GM21825 (cell line): ENCODE measurements around the gene PPIH.
"Not testable (repeated sequence)": the region's sequence is repeated elsewhere in the genome, so short reads cannot be mapped to it uniquely, and the experiment has no call there.

ENCODE experiments used
- ATAC-seq: cut with Tn5 transposase; IDR thresholded peaks from one replicate; pipeline ENCODE4 v1.9.1; 2021; ENCODE audit warnings: mild to moderate bottlenecking, moderate library complexity; ENCODE audit not compliant: unreplicated experiment

Gene PPIH

DNA sequence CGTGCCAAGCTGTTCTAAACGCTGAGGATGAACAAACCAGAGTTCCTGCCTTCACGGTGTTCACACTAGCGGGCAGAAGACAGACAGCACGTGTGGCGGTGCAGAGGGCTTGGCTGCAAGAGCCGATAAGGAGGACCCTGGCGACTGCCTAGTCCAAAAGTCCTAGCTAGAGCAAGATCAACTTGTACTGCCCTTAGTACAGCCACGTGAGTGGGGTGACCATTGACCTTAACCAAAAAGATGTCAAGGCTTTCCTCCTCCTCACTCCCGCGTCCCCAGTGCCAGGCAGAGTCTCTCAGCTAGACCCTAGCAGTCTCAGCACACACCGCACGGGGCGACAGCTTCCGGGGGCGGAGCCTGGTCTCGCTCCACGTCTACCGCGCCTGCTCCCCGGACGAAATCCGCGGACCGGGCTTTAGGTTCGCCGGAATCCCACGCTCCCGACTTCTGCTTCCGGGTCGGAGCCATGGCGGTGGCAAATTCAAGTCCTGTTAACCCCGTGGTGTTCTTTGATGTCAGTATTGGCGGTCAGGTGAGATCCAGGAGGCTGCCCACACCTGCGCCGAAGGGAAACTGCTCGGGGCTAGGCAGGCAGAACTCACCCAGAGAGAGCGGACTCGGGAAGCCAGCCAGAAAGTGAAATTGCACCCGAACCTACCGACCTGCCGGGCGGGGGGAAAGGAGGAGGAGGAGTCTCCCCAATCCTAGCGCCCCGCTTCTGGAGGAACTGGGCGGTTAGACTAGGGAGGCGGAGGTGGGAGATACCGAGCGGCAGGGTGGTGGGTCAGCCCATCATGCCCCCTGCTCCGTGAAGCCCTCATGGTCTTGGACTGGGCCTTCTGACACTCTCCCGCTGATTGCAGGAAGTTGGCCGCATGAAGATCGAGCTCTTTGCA lies at the start of gene PPIH:
Gene PPIH (plus strand): TSS at position 443 of the 896 bp plus-strand sequence. CDS start 24 bp downstream, at position 467.
- peak; percentile 93 for ATAC-seq

DNA sequence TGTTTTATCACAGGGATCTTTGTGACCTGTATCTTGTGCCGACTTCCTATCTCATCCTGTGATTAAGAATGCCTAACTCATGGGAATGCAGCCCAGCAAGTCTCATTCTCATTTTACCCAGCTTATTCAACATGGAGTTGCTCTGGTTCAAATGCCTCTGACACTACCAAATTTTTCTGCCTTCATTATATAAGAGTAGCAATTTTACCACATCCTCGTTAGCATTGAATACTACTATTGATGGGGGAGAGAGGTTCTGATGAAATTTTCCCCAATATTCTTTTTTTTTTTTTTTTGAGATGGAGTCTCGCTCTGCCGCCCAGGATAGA lies 44.5 kb upstream of the PPIH start:
- ATAC-seq = no peak

DNA sequence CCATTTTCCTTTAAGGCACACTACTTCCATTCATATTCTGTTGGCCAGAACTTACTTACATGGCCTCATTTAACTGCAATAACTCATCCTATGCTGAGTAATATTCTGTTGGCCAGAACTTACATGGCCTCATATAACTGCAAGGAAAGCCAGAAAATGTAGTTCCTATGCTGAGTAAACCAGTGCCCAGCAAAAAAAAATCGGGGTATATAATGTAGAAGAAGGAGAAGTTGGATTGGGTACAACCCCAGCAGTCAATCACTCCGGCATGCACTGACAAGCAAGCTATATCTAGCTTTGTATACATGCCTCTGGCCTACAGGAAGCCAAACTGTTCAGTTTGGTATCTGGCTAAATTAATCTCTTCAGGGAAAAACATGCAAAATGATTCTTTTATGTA lies 39.4 kb upstream of the PPIH start:
- ATAC-seq = no peak

DNA sequence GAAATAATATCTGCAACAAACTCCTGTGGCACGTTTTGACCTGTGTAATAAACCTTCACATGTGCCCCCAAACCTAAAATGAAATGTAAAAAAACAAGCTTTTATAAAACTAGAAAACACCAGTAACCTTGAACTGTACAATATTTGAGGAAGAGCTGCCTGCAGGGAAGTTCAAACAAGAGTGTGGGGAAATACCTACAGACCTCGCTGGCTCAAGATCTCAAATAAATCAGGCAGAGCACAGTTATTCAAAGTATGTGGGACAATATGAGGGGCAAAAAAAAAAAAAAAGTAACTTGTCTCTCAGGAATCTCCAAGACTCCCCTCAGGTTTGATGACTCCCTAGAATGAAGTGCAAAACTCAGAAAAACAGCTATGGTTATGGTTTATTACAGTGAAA lies 37.9 kb upstream of the PPIH start:
- ATAC-seq = no peak

DNA sequence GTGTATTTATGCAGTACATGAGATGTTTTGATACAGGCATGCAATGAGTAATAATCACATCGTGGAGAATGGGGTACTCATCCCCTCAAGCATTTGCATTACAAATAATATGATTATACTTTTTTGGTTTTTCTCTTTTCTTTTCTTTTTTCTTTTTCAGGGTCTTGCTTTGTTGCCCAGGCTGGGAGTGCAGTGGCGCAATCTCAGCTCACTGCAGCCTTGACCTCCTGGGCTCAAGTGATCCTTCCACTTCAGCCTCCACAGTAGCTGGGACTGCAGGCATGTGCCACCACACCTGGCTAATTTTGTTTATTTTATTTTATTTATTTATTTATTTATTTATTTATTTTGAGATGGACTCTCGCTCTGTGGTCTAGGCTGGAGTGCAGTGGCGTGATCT lies 37.0 kb upstream of the PPIH start:
- ATAC-seq = not testable (repeated sequence)

DNA sequence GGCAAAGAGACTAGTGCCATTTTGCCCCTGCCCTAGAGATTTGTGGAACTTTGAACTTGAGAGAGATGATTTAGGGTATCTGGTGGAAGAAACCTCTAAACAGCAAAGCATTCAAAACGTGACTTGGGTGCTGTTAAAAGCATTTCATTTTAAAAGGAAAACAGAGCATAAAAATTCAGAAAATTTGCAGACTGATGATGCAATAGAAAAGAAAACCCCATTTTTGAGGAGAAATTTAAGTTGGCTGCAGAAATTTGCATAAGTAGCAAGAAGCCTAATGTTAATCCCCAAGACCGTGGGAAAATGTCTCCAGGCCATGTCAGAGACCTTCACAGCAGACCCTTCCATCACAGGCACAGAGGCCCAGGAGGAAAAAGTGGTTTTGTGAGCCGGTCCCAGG lies 31.0 kb upstream of the PPIH start:
- not testable (repeated sequence) for ATAC-seq

DNA sequence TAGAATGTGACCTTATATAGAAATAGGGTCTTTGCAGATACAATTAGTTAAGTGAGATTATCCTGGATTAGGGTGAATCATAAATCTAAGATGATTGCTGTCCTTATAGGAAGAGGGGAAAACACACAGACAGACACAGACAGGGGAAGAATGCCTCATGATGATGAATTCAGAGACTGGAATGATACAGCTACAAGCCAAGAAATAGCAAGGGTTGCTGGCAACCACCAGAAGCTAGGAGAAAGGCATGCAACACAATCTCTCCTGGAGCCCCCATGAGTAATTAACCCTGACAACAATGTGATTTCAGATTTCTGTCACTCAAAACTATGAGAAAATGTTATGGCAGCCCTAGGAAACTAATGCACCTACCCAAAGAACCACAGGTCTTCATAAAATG lies 19.1 kb upstream of the PPIH start:
- no peak for ATAC-seq

DNA sequence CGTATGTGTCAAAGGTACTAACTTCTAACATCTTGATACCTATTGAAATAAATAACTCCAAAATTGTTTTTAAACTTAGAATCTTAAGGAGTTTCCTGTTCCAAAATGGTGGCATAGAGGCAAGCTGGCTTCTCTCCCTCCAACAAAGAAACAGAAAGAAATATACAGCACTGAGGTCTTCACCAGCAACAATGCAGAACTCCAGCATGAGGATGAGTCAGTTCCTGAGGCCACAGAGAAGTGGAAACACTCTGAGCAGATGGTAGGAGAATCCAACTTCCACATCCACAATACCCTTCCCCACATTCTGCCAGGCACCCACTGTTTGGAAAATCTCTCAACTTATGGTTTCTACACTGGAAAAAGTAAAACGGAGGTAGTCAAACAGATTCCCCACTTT lies 12.2 kb upstream of the PPIH start:
- no peak for ATAC-seq

DNA sequence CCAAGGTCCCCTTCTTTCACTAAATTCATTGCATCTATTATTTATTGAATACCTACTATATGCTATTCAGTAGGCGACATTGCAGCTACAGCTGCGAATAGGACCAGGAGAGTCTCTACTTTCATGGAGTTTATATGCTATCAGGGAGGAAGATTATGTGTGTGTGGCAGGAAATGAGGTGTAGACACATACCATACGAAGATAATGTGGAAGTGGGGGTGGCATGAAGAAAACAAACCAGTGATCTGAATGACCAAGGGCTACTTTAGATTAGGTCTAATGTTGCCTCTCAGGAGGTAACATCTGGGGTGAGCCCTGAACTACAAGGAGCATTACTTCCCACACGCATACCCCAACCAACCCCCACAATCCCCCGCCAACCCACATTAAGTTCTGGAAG lies 1.0 kb upstream of the PPIH start:
- ATAC-seq = no peak

DNA sequence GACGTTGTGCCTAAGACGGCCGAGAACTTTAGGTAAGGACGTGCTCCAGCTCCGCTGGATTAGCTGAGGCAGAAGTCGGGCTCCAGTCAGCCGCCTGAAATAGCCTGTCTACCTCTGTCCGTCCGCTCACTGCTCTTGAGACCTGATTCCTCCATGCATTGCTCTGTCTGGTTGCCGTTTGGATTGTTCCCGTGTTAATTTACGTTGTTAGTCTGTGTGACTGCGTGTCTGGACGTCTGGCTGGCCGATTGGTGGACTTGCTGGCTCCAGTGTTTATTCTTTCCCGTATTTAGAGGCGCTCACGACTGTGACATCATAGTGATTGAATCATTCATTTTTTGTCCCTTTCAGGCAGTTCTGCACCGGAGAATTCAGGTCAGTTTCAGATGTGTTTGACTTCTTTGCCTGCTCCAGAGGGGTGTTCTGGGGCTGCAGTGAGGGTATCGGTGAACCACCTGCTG lies 684 bp downstream of the PPIH start:
- no peak for ATAC-seq

DNA sequence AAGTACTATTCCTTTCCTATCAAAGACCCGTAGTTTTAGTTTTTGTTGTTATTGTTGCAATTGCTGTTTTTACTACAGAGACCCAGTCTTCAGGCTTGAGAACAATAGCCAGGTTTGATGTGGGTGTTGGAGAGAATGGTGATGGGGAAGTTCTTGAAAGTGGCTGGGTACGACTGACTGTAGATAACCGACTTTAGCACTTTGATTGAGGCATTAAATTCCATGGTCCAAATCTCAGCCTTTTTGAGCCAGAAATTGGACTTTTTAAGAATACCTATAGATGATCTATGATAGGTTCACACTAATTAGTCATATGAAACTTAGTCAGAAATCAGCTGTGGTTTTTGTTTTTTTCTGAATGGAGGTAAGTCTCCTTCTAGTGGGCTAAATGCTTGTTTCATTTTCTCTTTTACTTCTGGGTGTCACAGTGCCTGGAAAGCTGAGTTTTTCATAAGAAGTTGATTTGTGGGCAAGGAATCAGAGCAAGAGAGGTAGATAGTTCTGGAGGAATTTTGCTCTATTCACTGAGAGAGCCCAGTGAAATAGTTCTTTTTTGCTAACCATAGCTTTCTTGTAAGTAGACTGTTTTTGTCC lies 2.8 kb downstream of the PPIH start:
- no peak for ATAC-seq

DNA sequence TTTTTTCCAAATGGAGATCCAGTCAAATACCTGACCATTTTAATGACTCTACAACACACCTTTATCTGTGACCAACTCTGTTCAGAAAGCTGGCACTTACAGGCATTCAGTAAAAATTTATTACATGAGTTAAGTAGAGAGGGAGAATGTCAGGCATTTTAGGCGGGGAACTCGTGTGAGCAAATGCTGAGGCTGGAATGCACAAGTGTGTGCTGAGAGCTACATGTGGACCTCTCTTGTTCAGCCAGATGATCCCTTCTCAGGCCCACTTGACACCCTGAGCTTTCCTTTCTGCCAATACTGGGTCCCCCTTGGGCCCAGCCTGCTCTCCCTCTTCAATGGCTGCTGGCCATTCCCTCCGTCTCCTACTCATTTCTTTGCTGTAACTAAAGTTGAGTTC lies 11.7 kb downstream of the PPIH start:
- no peak for ATAC-seq

DNA sequence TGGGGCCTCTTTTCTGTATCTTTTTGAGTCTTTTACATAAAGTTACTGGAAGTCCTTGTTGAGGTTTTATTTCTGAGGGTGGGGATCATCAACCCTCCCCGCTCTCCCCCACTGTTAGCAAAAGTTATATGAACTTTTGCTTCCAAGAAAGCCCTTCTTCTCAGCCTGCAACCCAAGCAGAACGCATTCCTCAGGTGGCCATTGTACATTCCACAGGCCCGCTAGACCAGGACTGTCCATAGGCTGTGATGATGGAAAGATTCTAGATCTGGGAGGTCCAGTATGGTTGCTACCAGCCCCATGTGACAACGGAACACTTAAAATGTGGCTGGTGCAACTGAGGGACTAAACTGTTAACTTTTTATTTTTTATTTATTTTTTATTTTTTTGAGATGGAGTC lies 12.2 kb downstream of the PPIH start:
- no peak for ATAC-seq

DNA sequence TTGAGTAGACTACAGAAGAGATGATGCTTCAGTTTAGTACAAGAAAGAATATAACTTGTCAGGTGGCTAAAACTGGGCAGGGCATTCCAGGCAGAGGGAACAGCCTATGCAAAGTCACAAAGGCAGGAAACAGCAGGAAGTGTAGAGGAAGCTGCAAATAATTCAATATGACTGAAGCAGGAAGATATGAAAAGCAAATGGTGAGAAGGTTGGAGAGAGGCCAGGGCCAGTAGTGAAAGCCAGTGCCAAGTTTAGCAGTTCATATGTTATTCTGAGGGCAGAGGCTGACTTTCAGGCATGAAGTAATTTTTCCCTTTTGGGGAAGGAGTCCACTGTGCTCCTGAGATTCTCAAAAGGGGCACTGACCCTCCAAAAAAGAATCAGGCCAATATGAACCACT lies 16.0 kb downstream of the PPIH start:
- no peak for ATAC-seq

DNA sequence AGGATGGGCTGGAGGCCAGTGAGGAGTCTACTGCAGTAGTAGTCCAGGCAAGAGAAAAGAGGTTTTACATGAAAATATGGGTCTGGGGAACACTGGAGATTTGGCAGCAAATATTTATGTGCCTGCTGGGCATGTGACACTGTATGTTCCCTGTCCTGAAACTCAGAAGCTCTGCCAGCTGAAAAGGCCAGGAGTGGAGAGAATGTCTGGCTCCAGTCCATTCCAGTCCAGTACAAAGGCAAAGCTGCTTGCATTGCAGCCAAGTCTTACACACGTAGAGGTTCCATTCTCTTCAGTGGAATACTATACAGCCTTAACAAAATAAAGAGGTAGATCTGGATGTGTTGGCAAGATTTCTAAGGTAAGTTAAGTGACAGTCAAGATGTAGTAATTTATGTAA lies 16.5 kb downstream of the PPIH start:
- no peak for ATAC-seq

DNA sequence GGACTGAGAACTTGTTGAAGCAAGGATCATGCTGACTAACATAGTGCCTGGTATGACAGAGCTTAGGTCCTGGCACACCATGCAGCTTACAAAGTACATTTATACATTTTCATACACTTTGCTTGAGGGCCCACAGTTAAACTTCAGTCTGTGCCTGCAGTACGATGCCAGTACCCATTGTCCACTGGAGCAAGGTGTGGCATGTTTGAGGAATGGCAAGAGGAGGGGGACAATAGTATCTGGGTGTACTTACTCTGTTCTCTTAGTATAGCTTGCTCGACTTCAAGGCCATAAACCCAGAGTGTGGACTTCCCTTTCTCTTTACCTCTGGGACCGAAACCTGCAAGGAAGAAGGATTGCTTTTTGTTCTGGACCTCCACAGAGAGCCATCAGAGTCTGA lies 17.2 kb downstream of the PPIH start:
- no peak for ATAC-seq

DNA sequence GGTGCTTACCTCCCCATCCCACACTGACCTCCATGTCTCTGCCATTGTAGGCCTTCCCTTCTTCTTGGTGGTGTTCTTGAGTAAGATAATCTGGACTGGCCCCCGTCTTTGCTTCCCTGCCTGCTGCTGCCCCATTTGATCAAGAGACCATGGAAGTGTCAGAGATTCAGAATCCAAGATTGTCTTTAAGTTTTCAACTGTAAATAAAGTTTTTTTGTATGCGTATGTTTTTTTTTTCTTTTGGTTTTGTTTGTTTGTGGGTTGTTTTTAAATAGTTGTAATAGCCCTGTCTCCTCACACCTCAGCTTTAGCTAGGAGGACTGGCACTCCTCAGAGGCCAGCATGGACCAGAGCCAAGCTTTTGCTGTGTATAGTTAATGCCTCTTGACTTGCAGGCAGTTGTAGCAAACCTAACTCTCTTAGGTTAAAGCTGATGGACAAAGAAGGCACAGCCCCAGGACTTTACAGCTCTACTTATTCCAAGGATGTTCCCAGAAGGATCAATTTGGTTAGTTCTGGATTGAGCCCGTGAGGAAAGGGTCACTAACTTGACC lies 18.4 kb downstream of the PPIH start:
- ATAC-seq = no peak

DNA sequence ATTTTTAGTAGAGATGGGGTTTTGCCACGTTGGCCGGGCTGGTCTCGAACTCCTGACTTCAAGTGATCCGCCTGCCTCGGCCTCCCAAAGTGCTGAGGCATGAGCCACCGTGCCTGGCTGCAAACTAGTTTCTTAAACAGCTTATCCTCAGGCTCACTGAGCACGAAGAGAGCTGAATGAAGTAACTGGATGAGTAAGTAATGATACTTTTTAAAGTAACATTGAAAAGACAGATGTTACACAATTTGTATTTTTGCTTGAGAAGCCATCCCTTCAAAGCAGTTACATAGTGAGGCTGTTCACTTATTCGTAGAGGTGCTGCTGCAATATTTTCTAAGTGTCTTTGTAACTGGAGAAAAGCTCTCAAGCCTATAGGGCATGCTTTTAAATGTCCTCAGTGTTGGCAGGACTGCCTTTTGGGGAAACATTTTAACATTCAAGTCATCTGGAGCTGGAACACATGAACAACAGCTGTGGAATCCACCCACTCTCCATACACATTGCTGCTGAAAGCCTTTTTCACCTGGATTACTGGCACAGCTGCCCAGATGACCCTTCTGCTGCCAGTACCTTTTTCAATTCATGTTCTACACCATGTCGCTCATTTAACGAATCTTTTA lies 21.3 kb downstream of the PPIH start:
- ATAC-seq = no peak

DNA sequence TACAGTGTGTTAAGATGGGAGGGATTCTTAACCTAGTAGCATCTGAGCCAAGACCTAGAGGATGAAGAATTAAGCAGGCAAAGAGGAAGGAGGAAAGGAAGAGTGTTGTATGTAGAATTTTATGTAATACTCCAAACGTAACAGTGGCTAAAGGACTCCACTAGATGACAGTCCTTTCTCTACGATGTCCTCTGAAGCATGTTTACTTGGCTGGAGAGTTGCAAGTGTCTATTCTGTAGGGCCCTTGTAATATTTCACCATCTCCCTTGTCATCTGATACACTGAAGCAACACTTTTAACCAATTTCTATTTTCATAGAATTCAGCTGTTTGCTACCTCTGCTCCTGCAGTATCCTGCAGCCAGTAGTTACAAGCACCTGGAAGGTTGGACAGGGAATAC lies 21.8 kb downstream of the PPIH start:
- ATAC-seq = no peak

DNA sequence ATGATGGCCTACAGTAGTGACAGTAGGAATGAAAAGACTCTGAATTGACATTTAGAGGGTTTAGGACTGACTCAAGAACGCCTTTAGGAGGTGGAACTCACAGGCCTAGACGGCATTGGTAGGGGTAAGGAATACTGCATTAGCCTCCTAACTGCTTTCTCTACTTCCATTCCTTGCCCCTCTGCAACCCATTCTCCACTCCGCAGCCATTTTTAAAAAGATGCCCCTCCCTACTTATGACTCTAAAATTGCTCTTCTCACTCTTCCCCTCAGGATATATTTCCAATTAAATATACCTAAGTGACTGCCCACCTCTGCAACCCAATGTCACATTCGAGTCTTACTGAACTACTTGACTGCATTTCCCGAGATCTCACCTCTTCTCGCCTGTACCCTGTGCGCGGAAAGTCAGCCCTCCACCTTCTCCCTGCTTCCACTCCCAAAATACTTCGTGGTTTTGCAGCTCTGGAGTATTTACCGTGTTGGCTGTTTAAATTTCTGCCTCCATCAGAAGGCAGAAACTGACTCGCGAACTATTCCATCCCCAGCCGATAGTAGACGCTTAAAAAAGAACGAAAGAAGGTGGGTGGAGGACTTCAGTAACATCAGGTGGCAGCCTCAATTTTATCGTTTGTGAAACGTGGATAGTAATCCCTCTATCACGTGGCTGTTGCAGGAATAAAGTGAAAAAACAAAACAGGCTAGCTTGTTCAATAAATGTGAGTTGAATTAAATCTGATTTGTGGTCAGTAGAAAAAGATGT lies 22.9 kb downstream of the PPIH start:
- ATAC-seq = no peak
